HG03442 (cell line): Measurements from ENCODE around the gene ANO6.
"Not testable (repeated sequence)": the region's sequence is repeated elsewhere in the genome, so short reads cannot be mapped to it uniquely, and the experiment has no call there.

Experiments used
- ATAC-seq: cut with Tn5 transposase; IDR thresholded peaks from one replicate; pipeline ENCODE4 v1.9.1; 2021; ENCODE audit warnings: mild to moderate bottlenecking, moderate library complexity; ENCODE audit not compliant: unreplicated experiment

Gene ANO6

DNA sequence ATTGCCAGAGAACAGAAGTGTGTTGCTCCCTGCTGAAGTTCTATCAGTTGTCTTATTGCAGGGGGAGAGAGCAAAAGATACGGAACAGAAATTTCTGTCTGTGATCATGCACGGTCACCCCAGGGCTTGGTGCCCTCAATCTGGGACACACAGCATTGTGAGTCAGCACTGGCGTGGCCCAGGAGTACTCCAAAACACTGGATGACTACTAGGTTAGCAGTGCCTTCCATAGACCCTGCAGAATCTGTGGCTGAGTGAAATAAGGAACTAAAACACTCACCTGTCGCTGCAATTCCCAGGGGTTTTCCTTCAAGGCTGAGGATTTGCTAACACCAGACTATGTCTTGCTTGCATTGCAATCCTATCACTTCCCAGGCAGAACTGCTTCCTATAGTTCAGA is 165.5 kb downstream of the ANO6 start:
- no peak for ATAC-seq

DNA sequence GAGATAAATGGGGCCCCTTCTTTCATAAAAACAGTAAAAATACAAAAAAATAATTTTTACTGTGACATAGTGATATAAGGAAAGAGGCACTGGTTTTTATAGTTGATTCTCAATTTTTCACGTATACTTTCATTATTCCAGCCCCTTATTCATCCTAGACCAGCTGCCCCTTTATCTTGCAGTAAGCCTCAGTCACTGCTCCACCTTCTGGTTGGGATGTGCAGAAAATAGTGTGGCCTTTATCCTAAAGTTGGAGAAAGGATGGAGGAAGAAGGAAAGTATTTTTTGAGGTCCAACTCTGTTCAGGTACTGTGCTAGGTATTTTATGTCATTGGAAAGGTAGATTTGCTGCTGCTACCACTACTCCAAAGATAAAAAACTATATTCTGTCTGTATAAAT is 172.7 kb downstream of the ANO6 start:
- no peak for ATAC-seq

DNA sequence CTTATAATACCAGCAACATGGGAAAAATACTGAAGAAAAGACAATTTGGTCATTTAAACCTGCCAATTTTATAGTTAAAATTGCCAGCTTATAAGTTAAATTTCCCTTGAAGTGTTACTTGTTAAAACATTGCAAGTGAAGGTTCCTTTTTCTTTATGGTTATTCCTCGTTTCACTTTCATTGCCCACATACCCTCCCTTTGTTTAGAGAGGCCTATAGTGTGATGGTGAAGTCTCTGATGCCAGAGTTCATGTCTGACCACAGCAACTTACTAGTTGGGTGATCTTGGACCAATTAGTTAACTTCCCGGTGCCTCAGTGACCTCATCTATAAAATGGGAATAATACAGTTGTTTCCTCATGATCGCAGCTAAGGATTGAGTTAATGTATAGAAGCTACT is 173.5 kb downstream of the ANO6 start:
- no peak for ATAC-seq

DNA sequence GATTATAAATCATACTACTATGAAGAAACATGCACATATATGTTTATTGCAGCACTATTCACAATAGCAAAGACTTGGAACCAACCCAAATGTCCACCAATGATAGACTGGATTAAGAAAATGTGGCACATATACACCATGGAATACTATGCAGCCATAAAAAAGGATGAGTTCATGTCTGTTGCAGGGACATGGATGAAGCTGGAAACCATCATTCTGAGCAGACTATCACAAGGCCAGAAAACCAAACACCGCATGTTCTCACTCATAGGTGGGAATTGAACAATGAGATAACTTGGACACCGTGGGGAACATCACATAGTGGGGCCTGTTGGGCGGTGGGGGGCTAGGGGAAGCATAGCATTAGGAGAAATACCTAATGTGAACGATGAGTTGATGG is 181.6 kb downstream of the ANO6 start:
- not testable (repeated sequence) for ATAC-seq

DNA sequence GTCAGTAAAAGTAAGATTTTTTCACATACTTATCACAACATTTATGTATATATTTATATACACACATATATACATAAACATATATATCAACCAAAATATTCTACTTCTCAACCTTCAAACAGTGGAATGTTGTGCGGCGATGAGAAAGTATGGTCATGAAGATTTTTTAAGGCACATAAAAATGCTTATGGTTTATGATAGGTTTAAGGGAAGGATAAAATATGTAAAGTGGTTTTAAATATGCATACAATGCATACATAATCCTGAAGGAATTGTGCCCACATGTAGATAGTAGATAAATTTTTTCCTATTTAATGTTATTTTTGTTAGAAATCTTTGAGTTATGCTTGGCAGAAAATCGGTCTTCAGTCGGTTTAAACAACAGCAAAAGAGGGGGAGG is 182.7 kb downstream of the ANO6 start:
- ATAC-seq: no peak

DNA sequence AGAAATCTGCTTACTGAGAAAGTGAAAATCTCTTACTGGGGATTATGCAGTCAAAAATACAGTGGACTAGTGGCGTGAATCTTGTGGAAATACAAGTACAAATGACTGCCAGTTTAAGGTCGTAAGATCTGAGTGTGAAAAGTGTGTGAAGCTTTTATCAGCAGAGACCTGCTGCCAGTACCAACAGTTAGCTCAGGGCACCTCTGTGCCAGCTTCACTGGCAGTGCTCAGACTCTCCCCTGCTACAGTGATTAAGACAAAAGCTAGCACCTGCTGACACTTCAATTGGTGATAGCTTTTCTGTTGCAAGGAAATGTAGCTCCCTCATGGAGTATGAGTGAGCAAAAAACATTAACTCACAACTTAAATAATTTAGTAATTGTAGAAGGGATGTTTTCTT is 185.1 kb downstream of the ANO6 start:
- ATAC-seq: no peak

DNA sequence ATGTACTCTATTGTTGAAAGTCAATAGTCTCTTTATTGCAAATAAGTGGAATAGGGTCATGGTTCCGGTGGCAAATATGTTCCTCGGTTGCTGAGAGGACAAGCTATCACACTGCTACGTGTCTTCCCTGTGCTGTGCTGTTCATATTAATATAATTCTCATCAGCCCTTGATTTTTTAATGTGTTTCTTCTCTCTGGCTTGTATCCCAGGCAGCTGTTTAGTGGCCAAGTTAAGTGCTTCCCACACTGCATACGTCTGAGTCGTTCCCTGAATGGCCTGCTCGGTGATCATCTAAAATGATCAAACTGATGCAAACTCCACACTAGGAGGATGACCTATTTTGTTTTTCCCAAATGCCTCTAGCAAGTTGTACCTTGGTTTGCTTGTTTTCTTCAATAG is 186.4 kb downstream of the ANO6 start:
- ATAC-seq: no peak

DNA sequence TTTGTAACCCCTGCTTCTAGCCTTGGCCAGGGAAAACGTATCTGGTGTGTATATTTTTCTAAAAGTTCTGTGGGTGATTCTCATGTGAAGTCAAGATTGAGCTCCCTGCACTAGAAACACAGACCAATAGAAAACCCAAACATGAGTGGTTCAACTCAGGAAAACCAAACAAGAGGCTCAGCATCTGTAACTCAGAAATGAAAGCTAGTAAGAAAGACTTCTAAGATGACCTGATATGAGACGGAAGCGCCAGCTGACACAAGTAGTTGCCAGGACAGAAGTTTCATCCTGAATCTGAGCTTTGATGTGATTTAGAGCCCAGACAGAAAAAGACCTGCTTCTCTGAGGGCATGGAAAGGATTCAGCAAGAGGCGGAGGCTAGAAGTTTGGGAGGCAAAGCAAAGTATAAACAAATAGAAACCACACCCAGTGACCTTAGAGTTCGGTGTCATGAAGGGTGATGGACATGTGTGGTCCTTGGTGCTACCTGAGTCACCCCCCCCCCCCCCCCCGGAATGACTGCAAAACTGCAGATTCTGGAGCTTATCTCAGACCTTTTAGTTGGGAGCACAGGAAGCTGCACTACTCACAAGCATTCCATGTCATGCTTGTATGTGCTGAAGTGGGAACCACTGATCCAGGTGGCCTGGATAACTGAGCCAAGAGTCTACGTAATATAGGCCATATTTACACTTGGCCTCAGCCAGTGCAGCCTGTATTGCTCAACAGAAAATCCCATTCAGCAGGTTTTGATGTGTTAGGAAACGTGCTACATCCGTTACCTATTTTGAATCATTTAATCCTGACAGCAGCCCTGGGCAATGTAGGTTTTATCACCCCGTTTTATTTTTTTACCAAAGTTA is 191.3 kb downstream of the ANO6 start:
- ATAC-seq: no peak

DNA sequence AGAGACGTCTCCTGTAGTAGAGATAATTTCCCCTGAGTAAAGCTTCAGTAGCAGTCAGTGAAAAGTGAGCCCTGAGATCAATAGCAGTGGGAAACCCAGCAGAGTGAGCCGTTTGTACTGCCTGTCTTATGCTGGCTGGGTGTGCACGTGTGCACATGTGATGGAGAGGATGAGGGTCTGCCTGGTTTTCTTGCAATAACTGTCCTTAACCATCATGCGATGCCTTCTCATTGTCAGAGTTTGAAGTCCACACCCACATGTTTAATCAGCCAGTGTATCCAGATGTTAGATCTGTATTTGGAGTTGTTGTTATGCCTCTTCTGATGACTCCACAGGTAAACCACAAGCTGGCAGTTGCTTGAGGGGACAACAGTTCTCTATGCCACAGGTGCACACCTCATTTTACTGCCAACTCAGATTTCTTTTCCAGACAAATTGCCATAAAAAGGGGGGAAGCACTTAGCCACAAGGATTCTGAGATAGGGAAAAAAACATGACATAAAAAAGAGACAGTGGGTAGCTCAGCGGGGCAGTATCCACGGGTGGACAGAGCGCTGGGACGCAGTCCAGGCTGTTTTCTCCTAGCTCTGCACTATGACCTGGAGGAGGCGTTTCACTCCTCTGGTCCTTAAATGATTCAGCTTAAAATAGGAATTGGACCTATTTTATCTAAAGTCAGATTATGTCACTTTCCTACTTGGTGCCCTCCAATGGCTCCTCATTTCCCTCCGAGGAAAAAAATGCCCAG is 192.3 kb downstream of the ANO6 start:
- no peak for ATAC-seq

DNA sequence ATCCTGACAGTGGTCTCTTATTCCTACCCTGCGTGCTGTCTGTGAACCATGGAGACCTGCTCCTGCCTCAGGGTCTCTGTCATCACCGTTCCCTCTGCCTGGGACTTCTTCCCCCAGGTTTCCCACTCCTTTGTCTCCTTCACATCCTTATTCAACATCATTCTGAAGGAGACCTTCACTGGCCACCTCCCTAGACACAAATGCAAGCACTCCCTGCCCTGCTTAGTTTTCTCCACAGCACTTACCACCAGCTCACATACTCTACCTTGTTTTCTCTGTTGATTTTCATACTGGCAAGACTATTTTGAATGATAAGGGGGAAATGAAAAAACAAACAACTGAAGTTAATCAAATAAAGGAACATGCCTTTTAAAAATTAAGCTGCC is 192.8 kb downstream of the ANO6 start:
- no peak for ATAC-seq

DNA sequence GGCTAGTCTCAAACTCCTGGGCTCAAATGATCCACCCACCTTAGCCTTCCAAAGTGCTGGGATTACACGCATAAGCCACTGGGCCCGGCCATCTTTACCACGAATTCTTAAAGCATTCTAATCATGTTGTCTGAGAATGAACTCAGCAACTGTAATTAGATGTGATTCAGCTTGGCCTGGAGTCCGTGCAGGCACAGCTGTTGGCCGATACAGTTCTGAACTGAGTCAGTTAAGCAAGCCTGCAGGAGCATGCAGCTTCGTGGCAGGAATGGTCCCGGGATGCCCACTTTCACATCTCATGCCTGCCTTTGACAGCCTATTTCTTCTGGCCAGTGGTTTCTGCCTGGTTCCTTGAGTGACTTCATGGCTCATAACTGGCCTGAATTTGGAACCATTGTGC is 194.1 kb downstream of the ANO6 start:
- no peak for ATAC-seq

DNA sequence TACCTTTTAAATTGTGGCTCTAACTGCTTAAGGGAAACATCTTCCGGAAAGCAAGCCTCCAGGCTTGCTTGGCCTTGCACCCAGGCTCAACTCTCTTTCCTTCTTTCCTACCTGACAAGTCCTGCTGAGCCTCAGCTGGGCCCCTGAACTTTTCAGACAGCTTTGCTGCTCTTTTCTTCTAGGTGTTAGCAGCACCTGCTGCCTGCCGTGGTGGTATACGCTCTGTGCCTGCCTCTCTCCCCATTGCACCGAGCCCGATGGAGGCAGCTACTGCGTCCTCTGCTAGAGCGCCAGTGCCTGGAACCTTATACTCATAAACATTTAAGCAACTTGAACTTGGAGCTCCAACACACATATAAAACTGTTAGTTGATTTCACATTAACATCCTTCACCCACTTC is 195.7 kb downstream of the ANO6 start:
- ATAC-seq: no peak

DNA sequence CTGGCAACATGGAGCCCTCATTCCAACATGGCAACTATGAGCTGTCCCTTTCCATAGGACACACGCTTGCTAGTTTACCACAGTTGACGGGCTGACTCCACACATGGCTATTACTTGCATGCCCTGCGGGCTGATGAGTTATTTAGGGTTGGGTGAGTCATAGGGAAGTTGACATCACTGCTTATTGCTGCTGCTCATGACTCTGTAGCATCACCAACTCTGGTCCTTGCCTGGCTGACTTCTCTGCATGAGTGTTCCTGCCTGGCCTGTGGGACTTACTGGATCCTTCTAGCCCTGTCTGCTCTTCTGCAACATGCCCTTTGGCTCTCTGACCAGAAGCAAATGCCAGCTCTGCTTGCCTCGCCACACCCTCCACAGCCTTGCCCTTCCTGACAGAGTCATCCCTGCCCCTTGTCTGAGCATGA is 199.5 kb downstream of the ANO6 start:
- ATAC-seq: peak; percentile 99

DNA sequence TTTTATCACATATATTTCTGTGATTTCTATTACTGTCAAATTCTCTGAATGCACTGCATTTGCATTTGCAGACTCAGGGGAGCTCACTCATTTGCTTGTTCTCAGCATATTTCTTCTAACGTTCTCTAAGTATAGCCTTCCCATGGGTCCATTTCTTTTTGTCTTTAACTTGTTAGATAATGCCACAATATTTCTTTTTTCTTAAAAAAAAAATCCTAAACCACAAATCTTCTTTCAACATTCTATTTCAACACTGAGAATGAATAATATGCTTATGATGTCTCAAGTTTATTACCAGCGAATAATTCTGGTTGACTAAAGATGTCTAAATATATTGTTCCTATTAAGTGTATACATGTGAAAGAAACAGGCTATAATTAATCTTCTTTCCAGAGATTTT is 200.2 kb downstream of the ANO6 start:
- no peak for ATAC-seq

DNA sequence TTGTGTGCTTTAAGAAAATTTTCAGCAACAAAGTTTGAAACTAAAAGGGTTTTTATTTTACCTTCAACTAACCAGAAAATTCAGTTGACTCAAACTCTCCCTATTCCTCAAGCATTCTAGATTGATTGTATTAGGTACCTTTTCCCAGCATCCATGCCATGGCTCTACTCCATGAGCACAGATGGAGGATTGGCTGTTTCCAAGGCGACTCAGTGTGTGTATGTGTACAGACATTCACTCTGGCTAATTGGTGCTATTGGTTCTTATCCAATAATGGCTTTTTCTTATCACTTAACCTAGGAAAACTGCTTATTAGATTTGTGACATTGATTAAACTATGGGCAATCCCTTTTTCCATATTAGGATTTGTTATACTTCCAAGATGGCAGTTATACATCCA is 202.6 kb downstream of the ANO6 start:
- no peak for ATAC-seq

DNA sequence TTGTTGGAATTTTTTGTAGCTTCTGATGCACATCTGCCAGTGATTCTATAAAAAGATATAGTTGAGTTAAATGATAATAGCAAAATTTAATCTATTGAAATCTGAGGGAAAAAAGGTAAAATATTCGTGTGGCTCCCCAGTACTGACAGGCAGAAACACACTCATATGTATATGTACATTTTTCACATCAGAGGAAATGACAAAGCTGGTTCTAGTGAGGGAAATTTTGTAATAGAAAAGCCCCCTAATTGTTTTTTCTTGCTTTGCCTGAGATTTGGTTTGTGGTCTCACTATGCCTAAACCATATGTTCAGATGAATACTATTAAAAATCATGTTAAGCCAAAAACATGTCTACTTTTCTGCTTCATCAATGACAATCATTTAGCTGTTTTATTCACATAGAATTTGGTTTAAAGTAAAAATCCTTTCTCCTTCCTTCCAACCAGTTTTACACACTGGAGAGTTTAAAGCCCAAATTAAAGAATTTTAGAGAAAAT is 203.5 kb downstream of the ANO6 start:
- ATAC-seq: no peak

DNA sequence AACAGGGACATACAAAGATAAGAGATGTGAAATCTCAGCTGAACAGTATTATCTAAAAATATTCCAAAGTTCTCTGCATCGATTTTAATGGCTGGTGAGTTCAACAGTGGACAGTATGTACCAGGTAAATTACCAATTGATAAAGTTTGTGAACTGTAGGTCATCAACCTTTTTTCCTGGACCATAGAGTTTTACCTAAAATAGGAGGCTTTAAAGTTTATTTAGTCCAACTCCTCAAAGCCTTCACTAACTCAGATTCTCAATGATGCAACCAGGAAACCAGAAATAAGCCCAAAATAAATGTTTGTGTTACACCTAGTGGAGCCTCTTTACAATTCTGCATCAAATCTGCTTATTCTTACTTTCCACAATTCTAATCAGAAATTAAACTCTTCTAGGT is 205.8 kb downstream of the ANO6 start:
- ATAC-seq: no peak

DNA sequence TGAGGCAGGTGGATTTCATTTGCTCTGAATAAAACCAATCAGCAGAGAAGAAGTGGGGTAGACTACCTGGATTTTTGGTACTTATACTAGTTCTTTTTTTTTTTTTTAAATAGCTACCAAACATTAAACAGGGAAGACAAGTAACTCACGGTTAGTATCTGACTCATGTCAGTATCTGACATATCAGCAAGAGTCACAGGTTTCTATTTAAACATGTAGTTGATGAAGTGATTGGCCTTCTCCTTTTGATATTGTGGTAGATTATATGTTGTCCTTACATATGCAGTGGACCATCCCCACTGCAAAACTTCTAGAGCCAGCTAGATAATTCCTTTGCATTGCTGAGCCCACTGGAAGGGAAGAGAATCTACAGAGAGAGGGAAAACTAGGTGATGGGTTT is 208.0 kb downstream of the ANO6 start:
- no peak for ATAC-seq

DNA sequence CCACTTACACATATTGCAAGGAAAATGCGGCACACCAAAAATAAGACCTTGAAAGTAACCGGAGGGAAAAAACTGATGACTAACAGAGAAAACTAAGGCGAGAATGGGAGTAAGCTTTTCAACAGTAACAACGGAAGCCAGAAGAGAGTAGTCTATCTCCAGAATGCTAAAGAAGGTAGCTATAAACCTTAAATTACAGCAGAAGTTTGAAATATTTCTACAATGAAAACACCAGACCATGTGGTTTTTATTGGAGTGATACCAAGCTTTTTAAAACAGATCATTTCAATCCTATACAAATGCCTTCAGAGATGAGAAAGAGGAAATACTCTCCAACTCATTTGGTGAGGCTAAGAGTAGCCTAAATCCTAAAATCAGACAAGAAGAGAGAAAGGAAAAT is 209.5 kb downstream of the ANO6 start:
- no peak for ATAC-seq

DNA sequence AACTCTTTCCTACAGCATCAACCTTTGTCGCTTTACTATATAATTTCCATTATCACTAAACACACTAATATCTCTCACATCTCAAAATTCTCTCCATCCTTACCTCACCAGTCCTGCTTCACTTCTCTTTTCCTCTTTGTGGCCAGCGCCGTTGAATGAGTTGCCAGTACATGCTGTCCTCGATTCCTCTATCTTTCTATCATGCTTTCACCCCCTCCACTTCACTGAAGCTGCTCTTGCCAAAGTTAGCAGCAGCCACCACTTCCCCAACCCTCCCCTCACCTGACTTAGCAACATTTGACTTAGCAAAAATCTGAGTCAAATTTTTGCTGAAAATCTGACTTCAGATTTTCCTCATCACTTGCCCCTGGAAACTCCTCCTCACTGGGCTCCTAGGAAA is 210.4 kb downstream of the ANO6 start:
- no peak for ATAC-seq

DNA sequence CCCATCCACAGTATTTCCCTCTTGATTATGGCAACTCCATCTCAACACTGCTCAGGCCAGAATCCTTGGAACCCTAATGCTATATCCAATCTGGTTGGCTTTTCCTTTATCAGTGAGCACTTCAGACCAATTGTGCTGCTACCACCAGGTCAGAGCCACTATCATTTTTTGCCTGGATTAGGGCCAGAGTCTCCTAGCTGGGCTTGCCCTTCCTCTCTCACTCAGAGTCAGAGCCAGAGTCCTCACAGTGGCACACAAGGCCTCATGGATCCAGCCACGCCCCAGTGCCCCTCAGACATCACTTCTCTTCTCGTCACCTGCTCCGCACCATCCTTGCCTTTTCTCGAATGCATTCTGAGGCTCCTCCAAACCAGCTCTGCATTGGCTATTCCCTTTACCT is 211.1 kb downstream of the ANO6 start:
- ATAC-seq: no peak

DNA sequence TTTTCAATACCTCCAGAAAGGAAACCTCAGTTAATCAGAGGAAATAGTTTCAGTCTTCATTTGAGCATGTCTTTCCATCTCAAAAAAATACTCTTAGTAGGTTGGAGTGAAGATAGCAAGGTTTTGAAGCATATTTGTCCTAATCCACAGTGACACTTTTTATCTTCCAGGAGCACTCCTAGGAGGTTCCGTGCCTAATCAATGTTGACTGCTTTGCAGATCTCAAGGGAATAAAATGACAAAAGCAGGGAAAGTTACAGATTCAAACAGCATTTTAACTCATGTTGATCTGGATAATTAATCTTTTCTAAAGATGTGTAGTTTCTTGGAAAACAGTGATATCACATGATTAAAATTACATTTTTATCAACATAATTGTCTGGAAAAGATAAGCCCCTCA is 213.9 kb downstream of the ANO6 start:
- no peak for ATAC-seq
